ENCODE results near the gene GALNT8.

DNA sequence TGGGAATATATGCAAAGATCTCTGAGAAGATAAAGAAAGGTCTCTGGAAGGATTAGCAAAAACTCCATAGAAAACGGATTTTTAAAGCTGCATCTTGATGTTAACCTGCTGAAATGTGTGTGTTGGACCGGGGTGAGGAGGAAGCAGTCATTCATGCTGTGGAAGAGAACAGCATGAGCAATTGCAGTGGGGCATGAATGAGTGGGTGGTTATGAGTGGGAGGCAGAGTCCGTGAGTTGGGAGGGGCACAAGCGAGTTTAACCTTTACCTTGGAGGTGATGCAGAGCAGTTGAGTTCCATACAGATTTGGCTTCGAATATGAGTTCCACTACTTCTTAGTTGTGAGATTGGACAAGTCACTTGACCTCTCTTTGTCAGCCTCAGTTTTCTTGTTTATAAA, 29.4 kb upstream of the GALNT8 start:
- TF ChIP-seq POLR2A (IDR thresholded peaks at IDR 0.05; ENCODE audit: control extremely low read depth in 1 of 2, low read depth in 2 of 2, low read length in 2 of 2) (no peak), SP2 (IDR thresholded peaks at IDR 0.05; ENCODE audit: low read length) (no peak), EP300 (IDR thresholded peaks at IDR 0.05; ENCODE audit: borderline replicate concordance in 1 of 2, low read depth in 2 of 2, low read length in 2 of 2) (no peak), RFX5 (IDR thresholded peaks at IDR 0.05; ENCODE audit: borderline replicate concordance, low read depth, low read length) (no peak), RAD21 (IDR thresholded peaks at IDR 0.05 in 1 of 2, conservative IDR thresholded peaks at IDR 0.05 in 1 of 2; ENCODE audit: low read depth in 2 of 2, low read length in 2 of 2) (no peak)

Measured in H1 (cell line).